HG02588 (cell line): ENCODE measurements around the gene TUBA1A.
"Not testable (repeated sequence)": the region's sequence is repeated elsewhere in the genome, so short reads cannot be mapped to it uniquely, and the experiment has no call there.

Experiments
- ATAC-seq: cut with Tn5 transposase; IDR thresholded peaks from one replicate; pipeline ENCODE4 v1.9.1; 2021; ENCODE audit warnings: mild to moderate bottlenecking, moderate library complexity; ENCODE audit not compliant: unreplicated experiment

TUBA1A gene

GRCh38 chr12:49201595-49202295 lies 12.9 kb upstream of the TUBA1A start:
- no peak for ATAC-seq

GRCh38 chr12:49200919-49201594 lies 12.2 kb upstream of the TUBA1A start:
- ATAC-seq: no peak

GRCh38 chr12:49198431-49199155 lies 9.7 kb upstream of the TUBA1A start:
- no peak for ATAC-seq

- no peak for ATAC-seq
Measured at GRCh38 chr12:49197256-49197655, 8.4 kb upstream of the TUBA1A start.

- no peak for ATAC-seq
Measured at GRCh38 chr12:49195736-49196135, 6.9 kb upstream of the TUBA1A start.

- not testable (repeated sequence) for ATAC-seq
Measured at GRCh38 chr12:49193746-49194145, 4.9 kb upstream of the TUBA1A start.

GRCh38 chr12:49191498-49191897 lies 2.6 kb upstream of the TUBA1A start:
- ATAC-seq: not testable (repeated sequence)

- no peak for ATAC-seq
Measured at GRCh38 chr12:49190974-49191373, 2.1 kb upstream of the TUBA1A start.

GRCh38 chr12:49189731-49190716 lies 1.1 kb upstream of the TUBA1A start:
- ATAC-seq: no peak

GRCh38 chr12:49188201-49188915 lies 522 bp downstream of the TUBA1A start:
- ATAC-seq: peak; percentile 40

- no peak for ATAC-seq
Measured at GRCh38 chr12:49187184-49187583, 1.7 kb downstream of the TUBA1A start.

- not testable (repeated sequence) for ATAC-seq
Measured at GRCh38 chr12:49186307-49186706, 2.6 kb downstream of the TUBA1A start.

GRCh38 chr12:49184697-49185096 lies 4.2 kb downstream of the TUBA1A start:
- not testable (repeated sequence) for ATAC-seq

- ATAC-seq: not testable (repeated sequence)
Measured at GRCh38 chr12:49183214-49183950, 5.5 kb downstream of the TUBA1A start.

GRCh38 chr12:49174218-49174617 lies 14.7 kb downstream of the TUBA1A start:
- no peak for ATAC-seq

GRCh38 chr12:49170924-49171323 lies 18.0 kb downstream of the TUBA1A start:
- no peak for ATAC-seq

- ATAC-seq: no peak
Measured at GRCh38 chr12:49165114-49165513, 23.8 kb downstream of the TUBA1A start.

GRCh38 chr12:49161901-49162300 lies 27.0 kb downstream of the TUBA1A start:
- not testable (repeated sequence) for ATAC-seq

GRCh38 chr12:49161092-49161795 lies 27.6 kb downstream of the TUBA1A start:
- no peak for ATAC-seq
